Vagina (tissue), 2 donors: ENCODE results near the gene LCLAT1. TPM values are rescaled to one million over a fixed set of nuclear protein-coding genes. Genes with fewer than 3 reads are reported as not detected.
"Not testable (repeated sequence)": the region's sequence is repeated elsewhere in the genome, so short reads cannot be mapped to it uniquely, and the experiment has no call there.

ENCODE experiments used
- DNase-seq, 2 donors: peaks; one replicate each; pipeline ENCODE4 v3.0.0-alpha.2; 2017; ENCODE audit errors: extremely low spot score in 2 of 2
- H3K27ac ChIP-seq: fragments of 200-600 bp; sonication (generic); one replicate; pipeline ENCODE4 v1.5.1; 2019
- H3K27me3 ChIP-seq: fragments of 200-600 bp; sonication (generic); one replicate; pipeline ENCODE4 v1.5.1; 2019
- H3K36me3 ChIP-seq, 2 donors: fragments of 200-600 bp; sonication (generic); one replicate each; pipeline ENCODE4 v1.5.1; 2017 to 2019
- H3K4me1 ChIP-seq: fragments of 200-600 bp; sonication (generic); one replicate; pipeline ENCODE4 v1.5.1; 2019
- H3K4me3 ChIP-seq, 2 donors: fragments of 200-600 bp; sonication (generic); 1 replicate in 1 of 2; 2 replicates in 1 of 2; pipeline ENCODE4 v1.5.1; 2016 to 2019
- H3K9me3 ChIP-seq: fragments of 200-600 bp; sonication (generic); one replicate; pipeline ENCODE4 v1.5.1; 2019
- CTCF ChIP-seq, 3 experiments: fragments of 450-650 bp in 2 of 3; fragments of 200-600 bp in 1 of 3; sonication (generic) in 1 of 3; IDR thresholded peaks; one replicate each; pipeline ENCODE4 v1.5.1; 2017 to 2019; ENCODE audit warnings: antibody characterized with exemption in 3 of 3, mild to moderate bottlenecking in 2 of 3, moderate library complexity in 2 of 3
- POLR2A ChIP-seq, 2 donors: fragments of 450-650 bp; IDR thresholded peaks; one replicate each; pipeline ENCODE4 v1.6.1; 2017; ENCODE audit warnings: antibody characterized with exemption in 2 of 2, mild to moderate bottlenecking in 2 of 2, moderate library complexity in 2 of 2
- POLR2AphosphoS5 ChIP-seq, 2 donors: sonication (generic); formaldehyde crosslinking; IDR thresholded peaks; one replicate each; pipeline ENCODE4 v1.9.0; 2017; ENCODE audit warnings: antibody characterized with exemption in 2 of 2, mild to moderate bottlenecking in 2 of 2, low read depth in 1 of 2; ENCODE audit not compliant: insufficient read depth in 1 of 2
- intact Hi-C: fragments of 100-400 bp; cut with DNase I; formaldehyde crosslinking; loops from one replicate; pipeline ENCODE4 v1.15.1; 2023
- total RNA-seq: library from RNA; depleted of rRNA; stranded (reverse); fragments of >200 nt; gene quantifications from one replicate; pipeline ENCODE4 v1.2.3, GENCODE V29; 2016

Gene LCLAT1
- total RNA-seq, 1 donor from 2014 or later = 19.6 TPM

- TF ChIP-seq POLR2A (IDR thresholded peaks at IDR 0.05) = no peak
- no peak for TF ChIP-seq CTCF (IDR thresholded peaks at IDR 0.05)
- TF ChIP-seq POLR2AphosphoS5 (IDR thresholded peaks at IDR 0.05; ENCODE audit: insufficient read depth in 1 of 2, low read depth in 1 of 2) = no peak
- H3K4me1 ChIP-seq = no peaks in the 10 kb centered on the region
- DNase-seq = no peak
- H3K36me3 ChIP-seq = no peaks in the 10 kb centered on the region
- H3K9me3 ChIP-seq = no peaks in the 10 kb centered on the region
- no peak overlapping the region for H3K4me3 ChIP-seq
- no peaks in the 10 kb centered on the region for H3K27me3 ChIP-seq
- no peak overlapping the region for H3K27ac ChIP-seq
- intact Hi-C loops = no loop called here
These were observed 19.2 kb downstream of the LCLAT1 start for GRCh38 chr2:30466216-30466615.

GRCh38 chr2:30467062-30467826 lies 20.2 kb downstream of the LCLAT1 start:
- H3K27me3 ChIP-seq, intact Hi-C loops, H3K27ac ChIP-seq, H3K4me3 ChIP-seq, H3K9me3 ChIP-seq, H3K4me1 ChIP-seq, DNase-seq, H3K36me3 ChIP-seq: not testable (repeated sequence)

- TF ChIP-seq CTCF (IDR thresholded peaks at IDR 0.05) = no peak
- TF ChIP-seq POLR2AphosphoS5 (IDR thresholded peaks at IDR 0.05; ENCODE audit: insufficient read depth in 1 of 2, low read depth in 1 of 2) = no peak
- no peak for TF ChIP-seq POLR2A (IDR thresholded peaks at IDR 0.05)
- no peaks in the 10 kb centered on the region for H3K27me3 ChIP-seq
- H3K36me3 ChIP-seq = no peaks in the 10 kb centered on the region
- no peaks in the 10 kb centered on the region for H3K9me3 ChIP-seq
- H3K4me1 ChIP-seq = peaks cover 14% of the 10 kb centered on the region
- intact Hi-C loops = no loop called here
- H3K4me3 ChIP-seq = no peak overlapping the region
- no peak overlapping the region for H3K27ac ChIP-seq
- no peak for DNase-seq
These were observed 23.4 kb downstream of the LCLAT1 start for GRCh38 chr2:30470426-30470825.

- H3K27me3 ChIP-seq = no peaks in the 10 kb centered on the region
- TF ChIP-seq POLR2AphosphoS5 (IDR thresholded peaks at IDR 0.05; ENCODE audit: insufficient read depth in 1 of 2, low read depth in 1 of 2) = no peak
- TF ChIP-seq CTCF (IDR thresholded peaks at IDR 0.05) = no peak
- TF ChIP-seq POLR2A (IDR thresholded peaks at IDR 0.05) = no peak
- intact Hi-C loops = no loop called here
- no peaks in the 10 kb centered on the region for H3K9me3 ChIP-seq
- H3K4me3 ChIP-seq = no peak overlapping the region
- H3K4me1 ChIP-seq = peaks cover 14% of the 10 kb centered on the region
- no peaks in the 10 kb centered on the region for H3K36me3 ChIP-seq
- no peak for DNase-seq
- peak overlapping the region; percentile 34 for H3K27ac ChIP-seq
These were observed 25.3 kb downstream of the LCLAT1 start for GRCh38 chr2:30472326-30472725.

- Histone ChIP-seq H3K36me3 (no peaks in the 10 kb centered on the region), H3K9me3 (no peaks in the 10 kb centered on the region), H3K27me3 (no peaks in the 10 kb centered on the region), H3K4me3 (no peak overlapping the region), H3K4me1 (peaks cover 14% of the 10 kb centered on the region), H3K27ac (no peak overlapping the region)
- no peak for DNase-seq
- TF ChIP-seq POLR2A (IDR thresholded peaks at IDR 0.05) = no peak
- TF ChIP-seq CTCF (IDR thresholded peaks at IDR 0.05) = no peak
- TF ChIP-seq POLR2AphosphoS5 (IDR thresholded peaks at IDR 0.05; ENCODE audit: insufficient read depth in 1 of 2, low read depth in 1 of 2) = no peak
- intact Hi-C loops = no loop called here
These were observed 28.5 kb downstream of the LCLAT1 start for GRCh38 chr2:30475542-30475941.
